Peyer's patch (tissue), 4 donors: Measurements from ENCODE around the gene UGT1A9.

Source experiments
- POLR2A ChIP-seq, 2 donors: fragments of 450-650 bp; IDR thresholded peaks; one replicate each; pipeline ENCODE4 v1.5.1; 2017; ENCODE audit warnings: antibody characterized with exemption in 2 of 2, mild to moderate bottlenecking in 2 of 2, moderate library complexity in 2 of 2
- TF ChIP-seq, protein P1 (sequence below), 6 experiments: fragments of 450-650 bp in 4 of 6; fragments of 200-600 bp in 2 of 6; sonication (generic) in 1 of 6; IDR thresholded peaks; one replicate each; pipeline ENCODE4 v1.5.1; 2017 to 2019; ENCODE audit warnings: antibody characterized with exemption in 6 of 6, mild to moderate bottlenecking in 3 of 6, moderate library complexity in 1 of 6

DNA sequence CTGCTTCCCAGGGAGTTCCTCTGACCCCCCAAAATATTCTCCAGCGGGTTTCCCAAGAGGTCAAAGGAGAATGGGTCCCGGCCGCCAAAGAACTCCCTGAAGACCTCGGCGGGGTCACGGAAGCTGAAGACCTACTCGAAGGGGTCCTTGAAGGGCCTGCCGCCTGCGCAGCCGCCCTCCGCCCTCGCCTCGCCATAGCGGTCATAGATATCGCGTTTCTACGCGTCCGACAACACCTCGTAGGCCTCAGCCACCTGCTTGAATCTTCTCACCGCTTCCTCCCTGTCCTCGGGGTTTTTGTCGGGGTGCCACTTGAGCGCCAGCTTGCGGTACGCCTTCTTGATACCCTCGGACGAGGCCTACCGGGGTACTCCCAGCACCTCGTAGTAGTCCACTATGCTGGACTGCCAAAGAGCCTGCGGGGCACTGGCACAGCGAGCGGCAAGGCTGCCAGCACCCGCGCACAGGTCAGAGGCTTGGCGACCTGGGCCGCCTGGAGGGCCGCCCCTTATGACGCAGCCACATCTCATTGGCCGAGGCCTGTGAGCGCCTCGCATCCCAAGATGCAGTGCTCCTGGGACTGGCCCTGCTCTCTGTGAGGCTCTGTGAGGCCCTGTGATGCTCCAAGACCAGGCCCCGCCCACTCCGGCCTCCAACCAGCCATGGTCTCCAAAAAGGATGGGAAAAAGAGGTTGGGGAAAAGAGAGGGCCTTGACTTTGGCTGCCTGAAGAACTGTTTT, 83.3 kb downstream of the UGT1A9 start:
- TF ChIP-seq, protein P1, sequence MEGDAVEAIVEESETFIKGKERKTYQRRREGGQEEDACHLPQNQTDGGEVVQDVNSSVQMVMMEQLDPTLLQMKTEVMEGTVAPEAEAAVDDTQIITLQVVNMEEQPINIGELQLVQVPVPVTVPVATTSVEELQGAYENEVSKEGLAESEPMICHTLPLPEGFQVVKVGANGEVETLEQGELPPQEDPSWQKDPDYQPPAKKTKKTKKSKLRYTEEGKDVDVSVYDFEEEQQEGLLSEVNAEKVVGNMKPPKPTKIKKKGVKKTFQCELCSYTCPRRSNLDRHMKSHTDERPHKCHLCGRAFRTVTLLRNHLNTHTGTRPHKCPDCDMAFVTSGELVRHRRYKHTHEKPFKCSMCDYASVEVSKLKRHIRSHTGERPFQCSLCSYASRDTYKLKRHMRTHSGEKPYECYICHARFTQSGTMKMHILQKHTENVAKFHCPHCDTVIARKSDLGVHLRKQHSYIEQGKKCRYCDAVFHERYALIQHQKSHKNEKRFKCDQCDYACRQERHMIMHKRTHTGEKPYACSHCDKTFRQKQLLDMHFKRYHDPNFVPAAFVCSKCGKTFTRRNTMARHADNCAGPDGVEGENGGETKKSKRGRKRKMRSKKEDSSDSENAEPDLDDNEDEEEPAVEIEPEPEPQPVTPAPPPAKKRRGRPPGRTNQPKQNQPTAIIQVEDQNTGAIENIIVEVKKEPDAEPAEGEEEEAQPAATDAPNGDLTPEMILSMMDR (IDR thresholded peaks at IDR 0.05): no peak
- no peak for TF ChIP-seq POLR2A (IDR thresholded peaks at IDR 0.05)
